Progenitor cell of endocrine pancreas (in vitro differentiated cells): ENCODE measurements around the gene POU2AF1. TPM values are rescaled to one million over a fixed set of nuclear protein-coding genes. Genes with fewer than 3 reads are reported as not detected.

ENCODE experiments used
- DNase-seq: peaks from one replicate; pipeline ENCODE4 v3.0.0; 2021; ENCODE audit warnings: low spot score; ENCODE audit not compliant: unreplicated experiment
- H3K27ac Mint-ChIP-seq: 2 replicates; pipeline ENCODE4 v1.8.0; 2021; ENCODE audit warnings: mild to moderate bottlenecking, moderate library complexity, mixed read lengths
- H3K27me3 Mint-ChIP-seq: 2 replicates; pipeline ENCODE4 v1.8.0; 2021; ENCODE audit warnings: mixed read lengths
- H3K36me3 Mint-ChIP-seq: 2 replicates; pipeline ENCODE4 v1.8.0; 2022; ENCODE audit warnings: mixed read lengths; ENCODE audit not compliant: insufficient read depth
- H3K4me1 Mint-ChIP-seq: 2 replicates; pipeline ENCODE4 v1.8.0; 2021; ENCODE audit warnings: low read depth, mixed read lengths
- H3K4me3 Mint-ChIP-seq: 2 replicates; pipeline ENCODE4 v1.8.0; 2021; ENCODE audit warnings: low read depth, mild to moderate bottlenecking, moderate library complexity, mixed read lengths
- H3K9me3 Mint-ChIP-seq: 2 replicates; pipeline ENCODE4 v1.8.0; 2021; ENCODE audit warnings: low read depth, mixed read lengths
- total RNA-seq: library from RNA; stranded (reverse); gene quantifications from 2 replicates; pipeline ENCODE4 v1.2.1, GENCODE V29; 2021
- TF ChIP-seq, protein P1 (sequence below): fragments of 200-600 bp; sonication (generic); IDR thresholded peaks from one replicate; pipeline ENCODE4 v1.5.0; 2021; ENCODE audit warnings: antibody characterized with exemption, mild to moderate bottlenecking; ENCODE audit not compliant: unreplicated experiment

Gene POU2AF1
- total RNA-seq, 1 donor from 2014 or later = 0.43 TPM

DNA sequence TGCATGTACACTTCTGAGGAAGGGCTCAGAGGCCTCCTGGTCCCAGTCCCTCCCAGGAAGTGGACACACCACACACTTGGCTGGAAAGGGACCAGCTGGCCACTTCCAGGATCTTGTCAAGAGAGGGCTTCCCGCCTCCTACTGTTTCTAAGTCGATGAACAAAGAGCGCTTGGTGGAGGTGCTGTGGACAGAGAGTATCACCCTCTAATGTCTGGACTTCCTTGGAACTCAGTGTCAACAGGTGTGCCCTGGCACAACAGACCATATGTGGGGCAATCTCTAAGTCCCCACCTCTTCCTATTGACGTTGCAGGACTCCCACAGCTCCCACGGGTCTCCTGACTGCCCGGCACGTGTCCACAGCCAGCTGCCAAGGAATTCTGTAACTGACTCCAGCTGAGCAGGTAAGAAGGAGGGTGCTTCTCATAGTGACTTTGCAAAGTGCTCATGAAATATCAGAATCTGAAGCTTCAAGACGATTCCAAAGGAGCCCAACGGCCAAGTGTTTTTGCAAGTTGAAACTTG, 16.1 kb downstream of the POU2AF1 start:
- no peaks in the 10 kb centered on the region for H3K36me3 Mint-ChIP-seq
- H3K9me3 Mint-ChIP-seq = peaks cover 7% of the 10 kb centered on the region
- TF ChIP-seq, protein P1, sequence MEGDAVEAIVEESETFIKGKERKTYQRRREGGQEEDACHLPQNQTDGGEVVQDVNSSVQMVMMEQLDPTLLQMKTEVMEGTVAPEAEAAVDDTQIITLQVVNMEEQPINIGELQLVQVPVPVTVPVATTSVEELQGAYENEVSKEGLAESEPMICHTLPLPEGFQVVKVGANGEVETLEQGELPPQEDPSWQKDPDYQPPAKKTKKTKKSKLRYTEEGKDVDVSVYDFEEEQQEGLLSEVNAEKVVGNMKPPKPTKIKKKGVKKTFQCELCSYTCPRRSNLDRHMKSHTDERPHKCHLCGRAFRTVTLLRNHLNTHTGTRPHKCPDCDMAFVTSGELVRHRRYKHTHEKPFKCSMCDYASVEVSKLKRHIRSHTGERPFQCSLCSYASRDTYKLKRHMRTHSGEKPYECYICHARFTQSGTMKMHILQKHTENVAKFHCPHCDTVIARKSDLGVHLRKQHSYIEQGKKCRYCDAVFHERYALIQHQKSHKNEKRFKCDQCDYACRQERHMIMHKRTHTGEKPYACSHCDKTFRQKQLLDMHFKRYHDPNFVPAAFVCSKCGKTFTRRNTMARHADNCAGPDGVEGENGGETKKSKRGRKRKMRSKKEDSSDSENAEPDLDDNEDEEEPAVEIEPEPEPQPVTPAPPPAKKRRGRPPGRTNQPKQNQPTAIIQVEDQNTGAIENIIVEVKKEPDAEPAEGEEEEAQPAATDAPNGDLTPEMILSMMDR = no peak
- no peak overlapping the region for H3K4me3 Mint-ChIP-seq
- H3K27ac Mint-ChIP-seq = no peak overlapping the region
- DNase-seq = no peak
- H3K4me1 Mint-ChIP-seq = peaks cover 26% of the 10 kb centered on the region
- H3K27me3 Mint-ChIP-seq = no peaks in the 10 kb centered on the region

DNA sequence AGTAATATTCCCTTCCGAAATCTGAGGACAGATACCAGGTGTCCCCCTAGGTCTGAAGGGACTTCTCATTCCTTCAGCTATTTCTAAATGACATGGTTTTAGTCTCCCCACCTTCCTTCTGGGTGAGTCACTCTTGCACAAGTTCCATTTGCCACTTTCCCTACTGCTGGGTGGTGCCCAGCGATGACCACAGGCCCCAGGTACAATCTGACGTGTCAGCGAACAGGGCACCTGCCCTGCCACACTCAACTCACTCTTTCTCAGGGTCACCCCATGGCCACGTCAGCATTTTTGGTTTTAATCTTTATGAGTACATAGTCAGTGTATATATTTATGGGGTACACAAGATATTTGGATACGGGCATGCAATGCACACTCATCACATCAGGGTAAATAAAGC, 17.2 kb downstream of the POU2AF1 start:
- no peak for DNase-seq
- TF ChIP-seq, protein P1 = no peak
- Mint-ChIP-seq H3K9me3 (peaks cover 7% of the 10 kb centered on the region), H3K4me3 (no peak overlapping the region), H3K27ac (no peak overlapping the region), H3K27me3 (no peaks in the 10 kb centered on the region), H3K36me3 (no peaks in the 10 kb centered on the region), H3K4me1 (peaks cover 30% of the 10 kb centered on the region)

DNA sequence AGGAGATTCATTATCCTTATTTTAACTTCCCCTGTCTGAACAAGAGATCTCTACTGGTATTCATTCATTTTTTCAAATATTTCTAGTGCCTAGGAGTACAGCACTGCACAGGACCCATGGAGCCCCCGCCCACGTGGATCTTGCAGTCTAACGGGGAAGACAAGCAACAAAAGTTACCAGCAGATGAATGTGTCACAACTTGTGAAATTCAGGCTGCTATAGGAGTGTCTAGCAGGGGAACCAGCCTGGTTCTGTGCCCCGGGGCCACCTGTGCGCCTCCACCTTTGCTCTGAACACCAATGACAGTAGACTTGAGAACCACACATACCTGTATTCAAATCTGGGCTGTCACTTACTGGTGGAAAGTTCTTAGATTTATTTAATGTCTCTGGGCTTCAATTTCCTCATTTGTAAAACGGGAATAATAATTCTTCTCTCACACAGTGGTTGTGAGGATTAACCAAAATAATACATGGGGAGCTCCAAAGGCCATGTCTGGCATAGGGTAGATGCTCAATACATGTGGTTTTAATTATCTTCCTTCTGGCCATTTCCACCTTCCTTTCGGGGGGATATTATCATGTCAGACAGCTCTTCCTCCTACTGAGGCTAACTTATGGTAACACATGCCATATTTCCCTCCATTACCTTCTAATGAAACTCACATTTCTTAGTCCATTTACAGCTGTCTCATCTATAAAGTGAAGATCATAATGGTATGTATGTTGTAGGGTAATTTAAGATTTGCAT, 17.8 kb downstream of the POU2AF1 start:
- Mint-ChIP-seq H3K4me1 (peaks cover 30% of the 10 kb centered on the region), H3K27me3 (no peaks in the 10 kb centered on the region), H3K27ac (no peak overlapping the region), H3K36me3 (no peaks in the 10 kb centered on the region), H3K4me3 (no peak overlapping the region), H3K9me3 (peaks cover 4% of the 10 kb centered on the region)
- TF ChIP-seq, protein P1 = no peak
- DNase-seq = no peak

DNA sequence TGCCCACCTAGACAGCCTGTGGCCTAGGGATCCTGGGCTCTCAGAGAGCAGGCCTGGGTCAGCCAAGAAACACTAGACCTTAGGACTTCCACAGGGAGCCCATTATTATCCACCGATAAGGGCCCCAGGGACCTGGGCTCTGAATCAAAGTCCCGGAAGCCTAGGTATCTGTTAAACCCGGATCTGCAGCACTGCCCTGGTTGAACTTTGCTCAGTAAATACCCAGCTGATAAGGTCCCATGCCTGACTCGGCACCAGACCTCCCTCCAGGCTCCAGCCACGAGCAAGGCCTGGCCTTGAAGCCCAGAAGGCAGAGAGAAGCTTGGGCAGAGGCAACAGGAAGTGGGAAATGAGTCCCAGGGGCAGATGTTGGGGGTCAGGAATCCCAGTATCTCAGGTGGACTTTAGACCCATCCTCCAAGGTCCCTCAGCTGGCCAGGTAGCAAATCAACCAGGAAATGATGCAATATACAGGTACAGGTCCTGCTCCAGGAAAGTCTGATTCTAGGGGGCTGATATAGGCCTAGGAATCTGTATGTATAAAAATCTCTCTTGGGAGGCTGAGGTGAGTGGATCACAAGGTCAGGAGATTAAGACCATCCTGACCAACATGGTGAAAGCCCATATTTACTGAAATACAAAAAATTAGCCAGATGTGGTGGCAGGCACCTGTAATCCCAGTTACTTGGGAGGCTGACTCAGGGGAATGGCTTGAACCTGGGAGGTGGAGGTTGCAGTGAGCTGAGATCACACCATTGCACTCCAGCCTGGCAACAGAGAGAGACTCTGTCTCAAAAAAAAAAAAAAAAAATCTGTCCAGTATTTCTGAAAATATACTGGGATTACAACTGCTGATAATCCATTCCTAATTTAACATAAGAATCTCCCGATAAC, 18.7 kb downstream of the POU2AF1 start:
- Mint-ChIP-seq H3K4me1 (peaks cover 30% of the 10 kb centered on the region), H3K27ac (peak overlapping the region; percentile 22), H3K36me3 (no peaks in the 10 kb centered on the region), H3K4me3 (no peak overlapping the region), H3K27me3 (no peaks in the 10 kb centered on the region), H3K9me3 (no peaks in the 10 kb centered on the region)
- TF ChIP-seq, protein P1 = no peak
- DNase-seq = peak; percentile 20
